Mononuclear cell (primary cell): ENCODE measurements around the gene RALGAPA2. TPM values are rescaled to one million over a fixed set of nuclear protein-coding genes. Genes with fewer than 3 reads are reported as not detected.

Experiments used
- H3K27me3 ChIP-seq: 2 replicates; pipeline ENCODE4 v1.6.0; 2011; ENCODE audit warnings: low read length, control low read depth; ENCODE audit not compliant: insufficient read depth
- H3K4me1 ChIP-seq: 2 replicates; pipeline ENCODE4 v1.5.1; 2011; ENCODE audit warnings: mild to moderate bottlenecking, low read length, control low read depth; ENCODE audit not compliant: insufficient read depth
- H3K4me3 ChIP-seq: 2 replicates; pipeline ENCODE4 v1.5.1; 2011; ENCODE audit warnings: mild to moderate bottlenecking, low read length, moderate library complexity
- H3K9me3 ChIP-seq: 2 replicates; pipeline ENCODE4 v1.5.1; 2011; ENCODE audit warnings: low read depth, mild to moderate bottlenecking, control low read depth, low read length
- total RNA-seq: library from RNA; depleted of rRNA; stranded (reverse); fragments of >200 nt; gene quantifications from one replicate; pipeline ENCODE4 v1.2.3, GENCODE V29; 2012

Gene RALGAPA2
- total RNA-seq, 1 donor: 18.4 TPM

DNA sequence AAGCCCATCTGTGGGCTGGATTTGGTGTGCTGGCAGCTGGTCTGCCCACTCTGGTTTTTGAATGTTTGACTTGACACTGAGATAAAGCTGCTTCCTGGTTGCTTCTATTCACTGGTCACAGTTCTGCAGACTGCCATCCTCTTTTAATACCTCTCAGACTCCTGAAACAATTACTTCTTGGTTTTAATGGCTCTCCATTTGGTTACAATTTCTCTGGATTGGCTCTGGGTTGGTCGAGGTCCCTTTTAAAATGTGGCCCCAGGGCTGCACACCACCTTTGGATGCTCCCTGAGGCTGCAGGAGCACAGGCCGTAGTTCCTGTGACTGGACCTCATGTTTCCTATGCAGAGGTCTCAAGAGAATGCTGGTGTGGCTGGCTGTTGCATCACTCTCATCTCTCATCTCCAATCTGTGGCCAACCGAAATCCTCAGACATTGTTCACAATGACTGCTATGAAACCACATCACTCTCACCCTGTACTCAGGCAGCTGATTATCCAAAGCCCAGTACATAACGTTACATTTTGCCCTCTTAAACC is 246.0 kb downstream of the RALGAPA2 start:
- no peaks in the 10 kb centered on the region for H3K9me3 ChIP-seq
- H3K4me1 ChIP-seq: no peaks in the 10 kb centered on the region
- H3K27me3 ChIP-seq: no peaks in the 10 kb centered on the region
- H3K4me3 ChIP-seq: no peak overlapping the region

DNA sequence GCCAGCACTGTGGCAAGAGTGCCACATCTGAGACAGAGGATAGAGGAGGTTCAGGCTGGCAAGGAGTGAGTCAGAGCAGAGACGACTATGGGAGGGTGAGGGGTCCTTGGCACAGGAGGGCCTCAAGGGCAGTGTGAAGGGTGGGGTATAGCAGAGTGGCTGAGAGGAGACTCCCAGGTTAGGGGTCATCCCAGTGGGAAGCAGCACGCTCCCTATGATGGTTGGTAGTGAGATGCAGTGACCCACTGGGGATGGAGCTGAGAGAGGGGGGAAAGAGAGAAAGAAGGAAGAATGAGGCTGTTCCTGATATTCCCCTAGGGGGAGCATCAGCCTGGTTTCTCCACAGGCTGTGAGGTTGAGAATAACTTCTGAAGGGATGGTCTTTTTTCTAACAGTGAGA is 247.2 kb downstream of the RALGAPA2 start:
- H3K4me1 ChIP-seq: no peaks in the 10 kb centered on the region
- no peaks in the 10 kb centered on the region for H3K9me3 ChIP-seq
- H3K27me3 ChIP-seq: no peaks in the 10 kb centered on the region
- H3K4me3 ChIP-seq: no peak overlapping the region

DNA sequence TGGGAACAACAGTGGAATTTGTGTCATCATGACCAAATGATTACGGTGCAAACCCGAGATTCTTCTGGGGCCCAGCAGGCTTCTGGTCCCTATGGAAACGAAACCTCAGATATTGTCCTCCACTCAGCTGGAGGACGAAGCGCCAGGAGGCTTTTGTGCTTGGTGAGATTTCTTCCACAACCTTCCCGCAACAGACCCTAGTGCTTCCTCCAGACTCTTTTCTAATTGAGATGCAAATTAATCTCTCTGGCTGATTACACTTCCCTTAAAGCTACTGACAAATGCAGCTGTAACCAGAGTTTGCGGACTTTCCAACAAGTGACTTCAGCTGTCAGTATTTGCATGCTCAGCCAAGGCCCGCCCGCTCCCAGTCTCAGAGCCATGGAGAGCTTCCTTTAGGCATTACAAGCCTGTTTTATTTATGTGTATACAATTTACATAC is 248.5 kb downstream of the RALGAPA2 start:
- no peak overlapping the region for H3K4me3 ChIP-seq
- no peaks in the 10 kb centered on the region for H3K27me3 ChIP-seq
- H3K4me1 ChIP-seq: no peaks in the 10 kb centered on the region
- H3K9me3 ChIP-seq: no peaks in the 10 kb centered on the region

DNA sequence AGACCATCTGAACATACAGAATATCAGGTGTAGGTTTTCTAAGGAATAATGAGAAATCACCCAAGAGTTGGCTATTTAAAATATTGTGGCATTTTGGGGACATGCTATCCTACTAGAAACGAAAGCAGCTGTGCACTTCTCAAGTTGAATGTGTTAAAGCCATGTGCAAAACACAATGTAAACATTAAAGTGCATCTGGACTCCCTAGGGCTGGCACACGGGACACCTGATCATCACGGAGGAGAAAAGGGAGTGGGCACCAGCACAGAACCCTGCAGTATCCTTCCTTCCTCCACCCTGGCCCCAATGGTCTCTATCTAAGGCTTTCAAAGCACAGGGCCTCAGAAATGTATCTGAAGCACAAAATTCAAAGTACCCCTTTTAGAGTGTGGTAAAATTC is 250.3 kb downstream of the RALGAPA2 start:
- Histone ChIP-seq H3K4me3 (no peak overlapping the region), H3K4me1 (no peaks in the 10 kb centered on the region), H3K27me3 (no peaks in the 10 kb centered on the region), H3K9me3 (no peaks in the 10 kb centered on the region)

DNA sequence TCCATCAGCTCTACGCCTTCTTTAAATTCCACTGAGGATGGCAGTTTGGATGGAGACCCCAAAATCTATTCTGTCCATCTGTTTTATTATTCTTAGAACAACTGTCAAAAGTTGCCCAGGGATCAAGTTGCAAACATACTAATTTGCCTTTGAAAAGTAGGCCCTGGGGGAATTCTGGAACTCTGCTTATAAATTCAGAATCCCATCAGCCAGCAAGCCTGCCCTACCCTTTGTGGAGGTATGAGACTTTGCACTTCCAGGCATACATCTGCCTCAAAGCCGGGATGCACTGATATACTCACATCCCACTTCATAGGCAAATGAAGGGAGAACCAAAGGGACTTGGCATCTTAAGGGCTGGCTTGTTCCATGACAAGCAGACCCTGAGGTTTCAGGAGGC is 250.9 kb downstream of the RALGAPA2 start:
- H3K9me3 ChIP-seq: no peaks in the 10 kb centered on the region
- H3K4me3 ChIP-seq: no peak overlapping the region
- H3K4me1 ChIP-seq: peaks cover 6% of the 10 kb centered on the region
- no peaks in the 10 kb centered on the region for H3K27me3 ChIP-seq

DNA sequence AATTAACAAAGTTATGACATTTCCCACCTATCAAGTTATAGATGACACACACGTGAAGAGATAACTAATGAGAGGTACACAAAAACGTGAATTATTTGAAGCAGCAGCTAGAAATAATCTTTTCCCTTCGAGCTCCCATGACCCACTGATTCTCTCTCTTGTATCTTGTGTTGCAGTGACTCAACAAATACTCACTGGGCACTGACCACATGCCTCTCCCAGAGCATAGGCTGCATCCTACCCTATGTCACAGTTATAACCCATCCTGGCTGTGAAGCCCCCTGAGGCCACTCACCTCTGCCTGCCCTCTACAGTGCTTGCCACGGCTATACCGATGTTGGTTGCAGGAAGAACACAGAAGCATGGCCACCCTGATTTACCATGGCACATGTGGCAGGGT is 252.7 kb downstream of the RALGAPA2 start:
- no peak overlapping the region for H3K4me3 ChIP-seq
- H3K9me3 ChIP-seq: no peaks in the 10 kb centered on the region
- no peaks in the 10 kb centered on the region for H3K27me3 ChIP-seq

DNA sequence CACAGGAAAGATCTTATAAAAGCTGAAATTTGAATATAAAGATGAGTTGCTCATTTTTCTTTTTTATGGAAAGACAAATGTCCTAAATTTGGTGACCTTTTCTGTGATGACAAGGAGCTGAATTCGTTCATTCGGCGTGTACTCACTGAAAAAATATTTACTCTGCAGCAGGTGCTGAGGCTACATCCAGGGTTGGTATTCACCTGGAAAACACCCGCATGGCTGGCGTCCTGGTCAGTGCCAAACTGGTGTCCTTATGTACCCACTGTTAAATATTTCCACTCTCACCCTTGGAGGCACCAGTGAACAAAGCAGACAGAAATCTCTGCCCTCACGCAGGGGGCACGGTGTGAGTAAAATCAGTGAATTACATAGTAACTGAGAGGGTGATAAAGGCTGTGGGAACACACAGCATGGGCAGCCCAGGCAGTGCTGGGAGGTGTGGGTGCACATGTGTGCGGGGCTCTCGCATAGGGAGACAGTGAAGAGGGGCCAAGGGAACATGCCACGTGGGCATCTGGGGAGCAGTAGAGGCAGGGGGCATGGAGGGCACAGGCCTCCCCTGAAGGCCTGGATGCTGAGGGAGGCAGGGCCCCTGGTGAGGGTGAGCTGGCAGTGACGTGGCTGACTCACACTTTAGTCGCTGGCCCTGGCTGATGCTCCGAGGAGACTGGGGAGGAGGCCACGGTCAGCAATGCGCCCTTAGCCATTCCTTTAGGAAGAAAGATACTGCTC is 254.9 kb downstream of the RALGAPA2 start:
- Histone ChIP-seq H3K4me3 (no peak overlapping the region), H3K27me3 (no peaks in the 10 kb centered on the region), H3K4me1 (peaks cover 22% of the 10 kb centered on the region), H3K9me3 (no peaks in the 10 kb centered on the region)

More for the DNA sequence above, 252.7 kb downstream of the RALGAPA2 start:
- peaks cover 11% of the 10 kb centered on the region for H3K4me1 ChIP-seq

DNA sequence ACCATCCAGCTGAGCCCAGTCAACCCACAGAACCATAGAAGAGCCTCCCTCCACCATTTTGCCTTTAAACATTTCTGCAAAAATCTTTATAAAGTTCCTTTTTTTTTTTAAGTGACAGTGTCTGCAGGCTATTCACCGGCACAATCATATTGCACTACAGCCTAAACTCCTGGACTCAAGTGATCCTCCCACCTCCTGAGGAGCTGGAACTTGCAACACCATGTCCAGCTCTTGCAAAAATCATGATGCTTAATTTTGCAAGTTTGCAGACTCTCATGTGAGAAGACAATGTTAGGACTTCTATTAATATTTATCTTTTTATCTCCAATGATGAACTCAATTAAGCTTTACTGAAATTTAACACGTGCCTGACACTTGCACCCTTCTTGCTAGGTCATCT is 255.7 kb downstream of the RALGAPA2 start:
- no peaks in the 10 kb centered on the region for H3K27me3 ChIP-seq
- H3K4me3 ChIP-seq: no peak overlapping the region
- no peaks in the 10 kb centered on the region for H3K9me3 ChIP-seq
- H3K4me1 ChIP-seq: peaks cover 27% of the 10 kb centered on the region

DNA sequence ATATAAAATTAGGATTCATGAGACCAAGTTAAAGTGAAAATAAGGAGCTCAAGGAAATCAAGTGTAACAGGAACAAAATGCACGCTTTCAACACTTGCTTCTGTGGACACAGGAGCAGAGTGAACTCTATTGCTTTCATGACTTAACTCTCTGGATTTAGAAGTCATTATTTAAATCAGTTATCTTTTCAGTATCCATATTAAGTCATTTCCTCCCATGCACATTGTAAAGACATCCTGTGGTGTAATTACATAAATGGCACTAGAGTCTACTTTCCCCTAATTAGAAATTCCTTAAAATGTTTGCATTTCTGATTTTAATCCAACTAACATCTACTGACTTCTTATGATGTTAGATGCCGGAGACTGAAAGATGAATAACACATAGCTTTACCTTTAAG is 256.5 kb downstream of the RALGAPA2 start:
- no peak overlapping the region for H3K4me3 ChIP-seq
- no peaks in the 10 kb centered on the region for H3K9me3 ChIP-seq
- H3K27me3 ChIP-seq: no peaks in the 10 kb centered on the region
- peaks cover 27% of the 10 kb centered on the region for H3K4me1 ChIP-seq

DNA sequence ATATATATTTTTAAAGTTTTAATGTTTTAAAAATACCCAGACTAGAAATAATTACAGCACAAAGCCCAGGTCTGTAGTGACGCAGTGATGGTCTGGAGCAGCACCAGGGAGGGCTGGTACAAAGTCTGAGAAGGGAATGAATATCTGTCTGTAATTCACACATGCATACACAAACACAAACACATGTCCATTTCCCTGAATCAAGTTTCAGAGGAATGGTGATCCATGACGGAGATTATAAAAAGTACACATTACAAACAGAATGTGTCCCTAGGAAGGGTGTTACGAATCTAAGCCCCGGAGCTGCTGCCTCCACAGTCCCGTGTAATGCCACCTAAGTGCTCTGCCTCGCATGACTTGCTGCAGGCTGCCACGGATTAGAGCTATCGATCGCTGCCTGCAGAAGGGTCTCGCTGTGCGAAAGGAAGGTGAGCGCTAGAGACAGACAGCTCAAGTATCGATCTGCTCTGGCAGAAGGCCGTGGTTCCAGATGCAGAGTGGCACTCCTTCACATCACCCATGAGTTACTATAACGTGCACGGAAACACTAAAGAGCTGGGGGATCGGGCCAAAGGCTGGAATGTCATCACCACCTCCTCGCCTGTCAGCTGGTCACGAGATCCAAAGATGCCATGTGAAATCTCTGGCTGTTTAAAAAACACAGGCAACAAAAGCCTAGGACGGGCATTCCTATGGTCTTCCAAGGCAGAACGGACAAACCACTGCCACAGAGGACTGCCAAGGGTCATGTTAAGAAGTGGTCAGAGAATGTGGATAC is 257.4 kb downstream of the RALGAPA2 start:
- Histone ChIP-seq H3K9me3 (no peaks in the 10 kb centered on the region), H3K4me1 (peaks cover 27% of the 10 kb centered on the region), H3K27me3 (no peaks in the 10 kb centered on the region), H3K4me3 (no peak overlapping the region)

DNA sequence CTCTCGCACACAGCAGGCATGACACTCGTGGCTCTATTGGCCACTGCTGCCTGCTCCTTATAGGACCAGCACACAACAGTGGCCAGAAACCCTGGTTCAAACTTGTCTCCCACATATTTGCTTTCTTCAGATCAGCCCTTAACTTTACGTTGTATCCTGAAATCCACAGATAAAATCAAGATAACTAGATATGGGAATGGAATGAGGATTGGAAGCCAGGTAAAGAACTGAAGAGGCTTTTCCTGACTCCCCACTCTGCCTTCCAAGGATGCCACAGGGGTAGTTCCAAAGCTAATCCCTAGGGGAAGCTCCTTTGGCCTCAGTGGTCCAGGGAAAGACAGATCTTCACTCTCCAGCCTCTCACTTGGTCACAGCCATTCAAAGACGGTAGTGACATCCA is 258.1 kb downstream of the RALGAPA2 start:
- no peaks in the 10 kb centered on the region for H3K27me3 ChIP-seq
- peaks cover 27% of the 10 kb centered on the region for H3K4me1 ChIP-seq
- H3K4me3 ChIP-seq: no peak overlapping the region
- H3K9me3 ChIP-seq: no peaks in the 10 kb centered on the region

DNA sequence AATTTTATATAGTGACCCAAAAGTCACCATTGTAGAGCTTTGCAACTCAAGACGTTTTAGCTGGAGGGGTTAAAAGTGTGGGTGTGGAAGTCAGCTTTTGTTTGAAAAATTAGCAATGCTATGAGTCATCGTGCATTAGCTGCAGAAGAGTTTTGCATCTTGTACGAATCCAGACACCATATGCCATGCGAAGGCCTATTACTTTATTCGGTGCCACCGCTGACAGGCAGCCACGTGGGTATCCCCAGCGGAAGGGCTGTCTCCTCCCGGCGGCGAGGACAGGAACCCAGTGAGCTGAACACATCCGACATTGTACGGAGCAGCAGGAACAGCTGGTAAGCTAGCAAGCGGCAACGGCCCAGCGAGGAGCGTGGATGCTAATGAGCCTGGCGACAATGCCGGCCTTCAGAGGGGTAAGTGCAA is 260.2 kb downstream of the RALGAPA2 start:
- Histone ChIP-seq H3K4me1 (peaks cover 27% of the 10 kb centered on the region), H3K9me3 (no peaks in the 10 kb centered on the region), H3K4me3 (no peak overlapping the region), H3K27me3 (no peaks in the 10 kb centered on the region)

DNA sequence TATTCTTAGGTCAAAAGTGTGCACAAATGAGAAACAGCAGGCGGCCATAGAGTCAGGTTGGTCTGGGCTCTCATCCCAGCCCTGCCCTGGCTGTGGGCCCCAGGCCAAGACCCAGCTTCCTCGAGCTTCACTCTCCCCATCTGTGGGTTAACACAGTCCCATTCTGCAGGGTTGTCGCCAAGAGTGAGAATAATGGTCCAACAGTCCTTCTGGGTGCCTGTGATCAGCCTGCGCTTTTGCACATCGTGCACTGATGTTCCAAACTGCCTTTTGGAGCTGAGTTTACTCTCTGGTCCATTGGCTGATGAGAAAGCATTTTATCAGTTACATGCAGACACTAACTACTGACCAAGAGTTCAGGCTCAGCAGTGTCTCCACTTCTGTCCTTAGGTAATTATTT is 261.9 kb downstream of the RALGAPA2 start:
- Histone ChIP-seq H3K4me3 (no peak overlapping the region), H3K27me3 (no peaks in the 10 kb centered on the region), H3K9me3 (no peaks in the 10 kb centered on the region), H3K4me1 (peaks cover 20% of the 10 kb centered on the region)

DNA sequence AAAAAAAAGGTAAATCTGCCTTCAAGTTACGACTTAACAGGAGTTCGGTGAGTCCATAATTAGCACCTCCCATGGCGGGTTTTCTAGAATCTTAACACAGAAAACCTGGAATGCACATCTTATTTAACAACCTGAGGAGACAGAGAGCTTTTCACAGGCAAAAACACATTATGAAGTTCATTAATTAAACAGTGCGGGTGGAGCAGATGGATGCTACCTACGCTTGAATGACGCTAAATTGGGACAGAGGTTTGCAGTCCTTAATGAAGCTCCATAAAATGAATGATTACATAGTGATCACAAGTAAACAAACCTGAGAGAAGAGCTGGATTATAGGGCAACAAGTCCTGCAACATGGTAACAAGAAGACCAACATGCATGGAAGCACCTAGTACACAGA is 263.6 kb downstream of the RALGAPA2 start:
- H3K27me3 ChIP-seq: no peaks in the 10 kb centered on the region
- no peaks in the 10 kb centered on the region for H3K9me3 ChIP-seq
- peaks cover 24% of the 10 kb centered on the region for H3K4me1 ChIP-seq
- H3K4me3 ChIP-seq: no peak overlapping the region

DNA sequence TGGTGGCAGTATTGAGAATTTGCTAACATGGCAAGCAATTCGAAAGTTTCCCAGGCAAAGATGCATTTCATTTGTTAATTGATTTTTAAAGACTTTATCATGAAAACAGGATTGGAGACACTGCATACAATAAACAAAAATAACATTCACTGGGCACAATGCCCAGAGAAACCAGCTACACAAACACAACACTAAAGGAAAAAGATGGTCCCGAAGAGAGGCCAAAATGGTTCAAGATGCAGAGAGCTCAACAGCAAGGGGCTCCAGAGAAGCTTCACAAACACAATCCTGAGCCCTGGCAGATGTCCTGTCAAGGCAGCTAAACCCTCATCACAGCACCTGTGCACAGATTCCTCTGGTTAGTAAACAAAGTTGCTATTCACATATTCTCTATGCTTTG is 265.2 kb downstream of the RALGAPA2 start:
- Histone ChIP-seq H3K4me1 (peaks cover 17% of the 10 kb centered on the region), H3K4me3 (no peak overlapping the region), H3K9me3 (no peaks in the 10 kb centered on the region), H3K27me3 (no peaks in the 10 kb centered on the region)
